Measurements from ENCODE around the gene ADCY7. TPM values are rescaled to one million over a fixed set of nuclear protein-coding genes. Genes with fewer than 3 reads are reported as not detected.

The ADCY7 gene
- total RNA-seq, 1 experiment from 2014 or later, result 34.2 TPM

- Histone ChIP-seq H2AFZ (ENCODE audit: low read depth, low read length, poor library complexity, severe bottlenecking) (no peak overlapping the region), H3K9me2 (ENCODE audit: insufficient read depth) (no peaks in the 10 kb centered on the region), H3K36me3 (ENCODE audit: control insufficient read depth in 1 of 2, insufficient read depth in 2 of 2, low read length in 2 of 2) (peaks cover 5 to 28% of the 10 kb centered on the region in 2 experiments), H3K4me2 (ENCODE audit: low read length) (no peak overlapping the region), H4K20me1 (ENCODE audit: insufficient read depth) (no peaks in the 10 kb centered on the region; the same call in 1 of the 2 replicates), H3K9ac (ENCODE audit: low read length) (no peak overlapping the region), H3K4me1 (ENCODE audit: control insufficient read depth in 1 of 2, insufficient read depth in 2 of 2, low read length in 2 of 2) (peaks cover 0 to 8% of the 10 kb centered on the region in 2 experiments; a peak in 3 of 4 replicates), H3K27me3 (ENCODE audit: insufficient read depth, low read length) (no peaks in the 10 kb centered on the region), H3K27ac (ENCODE audit: low read depth, low read length) (no peak overlapping the region), H3K79me2 (ENCODE audit: insufficient read depth, low read length) (peaks cover 22% of the 10 kb centered on the region), H3K9me3 (ENCODE audit: control insufficient read depth in 1 of 2, insufficient read depth in 1 of 2, low read depth in 1 of 2, low read length in 2 of 2) (no peaks in the 10 kb centered on the region), H3K4me3 (replicated peaks in 1 of 2; ENCODE audit: low read depth in 1 of 2, low read length in 2 of 2) (no peak overlapping the region)
- no TSS peak for BruUV-seq (replicated peaks)
- intact Hi-C loops (cut with micrococcal nuclease), result no loop called here
- DNase-seq (ENCODE audit: low read depth, low spot score), result no peak
- ChIA-PET CTCF (no interaction called here), RAD21 (ENCODE audit: low non-redundant PET in 1 of 2, low total read pairs in 2 of 2, uncharacterized antibody in 2 of 2, unreplicated experiment in 2 of 2) (no interaction called here), POLR2A (no interaction called here)
- no peak for TF ChIP-seq ZNF274 (IDR thresholded peaks at IDR 0.05; ENCODE audit: low read depth, low read length)
- TF ChIP-seq CTCF (IDR thresholded peaks at IDR 0.05 in 2 of 3, conservative IDR thresholded peaks at IDR 0.05 in 1 of 3; ENCODE audit: borderline replicate concordance in 1 of 3, insufficient read depth in 1 of 3, low read depth in 2 of 3, low read length in 2 of 3), result no peak
- TF ChIP-seq CBX3 (IDR thresholded peaks at IDR 0.05; ENCODE audit: low read depth), result no peak
- no peak for TF ChIP-seq SRF (IDR thresholded peaks at IDR 0.05; ENCODE audit: low read depth)
- no peak for TF ChIP-seq ELF1 (IDR thresholded peaks at IDR 0.05; ENCODE audit: borderline replicate concordance, low read depth)
- TF ChIP-seq SIN3A (IDR thresholded peaks at IDR 0.05; ENCODE audit: low read depth), result no peak
- no peak for TF ChIP-seq ZFX (IDR thresholded peaks at IDR 0.05)
- TF ChIP-seq TCF7L2 (IDR thresholded peaks at IDR 0.05; ENCODE audit: borderline replicate concordance, extremely low read depth, insufficient read depth, insufficient read length), result no peak
- TF ChIP-seq ATF3 (IDR thresholded peaks at IDR 0.05), result no peak
- TF ChIP-seq, protein P1, sequence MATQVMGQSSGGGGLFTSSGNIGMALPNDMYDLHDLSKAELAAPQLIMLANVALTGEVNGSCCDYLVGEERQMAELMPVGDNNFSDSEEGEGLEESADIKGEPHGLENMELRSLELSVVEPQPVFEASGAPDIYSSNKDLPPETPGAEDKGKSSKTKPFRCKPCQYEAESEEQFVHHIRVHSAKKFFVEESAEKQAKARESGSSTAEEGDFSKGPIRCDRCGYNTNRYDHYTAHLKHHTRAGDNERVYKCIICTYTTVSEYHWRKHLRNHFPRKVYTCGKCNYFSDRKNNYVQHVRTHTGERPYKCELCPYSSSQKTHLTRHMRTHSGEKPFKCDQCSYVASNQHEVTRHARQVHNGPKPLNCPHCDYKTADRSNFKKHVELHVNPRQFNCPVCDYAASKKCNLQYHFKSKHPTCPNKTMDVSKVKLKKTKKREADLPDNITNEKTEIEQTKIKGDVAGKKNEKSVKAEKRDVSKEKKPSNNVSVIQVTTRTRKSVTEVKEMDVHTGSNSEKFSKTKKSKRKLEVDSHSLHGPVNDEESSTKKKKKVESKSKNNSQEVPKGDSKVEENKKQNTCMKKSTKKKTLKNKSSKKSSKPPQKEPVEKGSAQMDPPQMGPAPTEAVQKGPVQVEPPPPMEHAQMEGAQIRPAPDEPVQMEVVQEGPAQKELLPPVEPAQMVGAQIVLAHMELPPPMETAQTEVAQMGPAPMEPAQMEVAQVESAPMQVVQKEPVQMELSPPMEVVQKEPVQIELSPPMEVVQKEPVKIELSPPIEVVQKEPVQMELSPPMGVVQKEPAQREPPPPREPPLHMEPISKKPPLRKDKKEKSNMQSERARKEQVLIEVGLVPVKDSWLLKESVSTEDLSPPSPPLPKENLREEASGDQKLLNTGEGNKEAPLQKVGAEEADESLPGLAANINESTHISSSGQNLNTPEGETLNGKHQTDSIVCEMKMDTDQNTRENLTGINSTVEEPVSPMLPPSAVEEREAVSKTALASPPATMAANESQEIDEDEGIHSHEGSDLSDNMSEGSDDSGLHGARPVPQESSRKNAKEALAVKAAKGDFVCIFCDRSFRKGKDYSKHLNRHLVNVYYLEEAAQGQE (IDR thresholded peaks at IDR 0.05; ENCODE audit: low read depth), result no peak
- TF ChIP-seq EZH2 (IDR thresholded peaks at IDR 0.05), result no peak
- TF ChIP-seq EZH2phosphoT487 (IDR thresholded peaks at IDR 0.05; ENCODE audit: borderline replicate concordance), result no peak
- TF ChIP-seq POLR2AphosphoS5 (IDR thresholded peaks at IDR 0.05; ENCODE audit: low read depth, low read length), result no peak
- ATAC-seq, result no peak
These were observed 66.2 kb downstream of the ADCY7 start for GRCh38 chr16:50332599-50332998.
